BJ (cell line): Measurements from ENCODE around the gene SAMD14. TPM values are rescaled to one million over a fixed set of nuclear protein-coding genes. Genes with fewer than 3 reads are reported as not detected.

Experiments
- CTCF ChIA-PET: fragments of 350-600 bp; formaldehyde crosslinking; extraction: SDS; loops from one replicate; lab custom pipeline; 2021; ENCODE audit warnings: antibody characterized with exemption, inconsistent platforms; lab: Yijun Ruan, JAX
- POLR2A ChIA-PET: fragments of 300-600 bp; sonication (Branson Sonifier 250); formaldehyde crosslinking; extraction: SDS; loops from one replicate; lab custom pipeline; 2021; ENCODE audit warnings: antibody characterized with exemption; lab: Charles Lee
- DNase-seq: peaks from one replicate; pipeline ENCODE4 v3.0.0-alpha.2; 2011; ENCODE audit warnings: low read depth
- H3K27me3 ChIP-seq: 2 replicates; pipeline ENCODE4 v1.6.0; 2011; ENCODE audit warnings: low read length; ENCODE audit not compliant: control insufficient read depth, insufficient read depth
- H3K36me3 ChIP-seq: 2 replicates; pipeline ENCODE4 v1.5.1; 2011; ENCODE audit warnings: low read length; ENCODE audit not compliant: control insufficient read depth, insufficient read depth
- H3K4me3 ChIP-seq: 2 replicates; pipeline ENCODE4 v1.5.1; 2011; ENCODE audit warnings: low read depth, mild to moderate bottlenecking, control low read depth, low read length
- polyA plus RNA-seq: library from polyadenylated mRNA; depleted of rRNA; stranded (reverse); fragments of >200 nt; gene quantifications from 2 replicates; pipeline ENCODE4 v1.2.3, GENCODE V29; 2011
- TF ChIP-seq, protein P1 (sequence below): IDR thresholded peaks from 2 replicates; pipeline ENCODE4 v1.5.1; 2011; ENCODE audit warnings: low read depth, mild to moderate bottlenecking, control low read depth, inconsistent platforms, low read length, moderate library complexity; ENCODE audit not compliant: insufficient read depth

Gene SAMD14
- polyA plus RNA-seq, 1 experiment: 5.3 TPM

DNA sequence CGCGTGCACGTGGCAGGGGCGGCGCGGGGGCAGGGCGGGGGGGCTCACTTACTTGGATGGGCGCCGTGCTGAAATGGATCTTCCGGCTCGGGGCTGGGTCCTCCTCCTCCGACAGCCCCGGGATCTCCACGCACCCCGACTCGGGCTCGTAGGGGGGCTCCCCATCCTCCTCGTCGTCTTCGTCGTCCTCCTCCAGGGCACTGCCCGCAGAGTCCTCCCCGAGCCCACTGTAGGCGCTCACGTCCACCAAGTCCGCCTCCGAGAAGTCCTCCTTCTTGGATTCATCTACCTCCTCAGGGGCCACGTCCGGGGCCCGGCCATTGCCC is 19.1 kb upstream of the SAMD14 start:
- ChIA-PET CTCF (interaction anchor here (0.9 to 3.8 kb wide), 4 partner anchors 9 to 54 kb away, joined by 3 to 30 read pairs (median 11); partner anchors contain the start of gene PDK2), POLR2A (interaction anchor here (0.5 kb wide), 1 partner anchor 53 kb away, joined by 4 read pairs; no protein-coding TSS in a partner anchor)
- Histone ChIP-seq H3K27me3 (no peaks in the 10 kb centered on the region), H3K36me3 (peaks cover 6% of the 10 kb centered on the region), H3K4me3 (peak overlapping the region; percentile 67)
- TF ChIP-seq, protein P1, sequence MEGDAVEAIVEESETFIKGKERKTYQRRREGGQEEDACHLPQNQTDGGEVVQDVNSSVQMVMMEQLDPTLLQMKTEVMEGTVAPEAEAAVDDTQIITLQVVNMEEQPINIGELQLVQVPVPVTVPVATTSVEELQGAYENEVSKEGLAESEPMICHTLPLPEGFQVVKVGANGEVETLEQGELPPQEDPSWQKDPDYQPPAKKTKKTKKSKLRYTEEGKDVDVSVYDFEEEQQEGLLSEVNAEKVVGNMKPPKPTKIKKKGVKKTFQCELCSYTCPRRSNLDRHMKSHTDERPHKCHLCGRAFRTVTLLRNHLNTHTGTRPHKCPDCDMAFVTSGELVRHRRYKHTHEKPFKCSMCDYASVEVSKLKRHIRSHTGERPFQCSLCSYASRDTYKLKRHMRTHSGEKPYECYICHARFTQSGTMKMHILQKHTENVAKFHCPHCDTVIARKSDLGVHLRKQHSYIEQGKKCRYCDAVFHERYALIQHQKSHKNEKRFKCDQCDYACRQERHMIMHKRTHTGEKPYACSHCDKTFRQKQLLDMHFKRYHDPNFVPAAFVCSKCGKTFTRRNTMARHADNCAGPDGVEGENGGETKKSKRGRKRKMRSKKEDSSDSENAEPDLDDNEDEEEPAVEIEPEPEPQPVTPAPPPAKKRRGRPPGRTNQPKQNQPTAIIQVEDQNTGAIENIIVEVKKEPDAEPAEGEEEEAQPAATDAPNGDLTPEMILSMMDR: no peak
- DNase-seq: no peak

DNA sequence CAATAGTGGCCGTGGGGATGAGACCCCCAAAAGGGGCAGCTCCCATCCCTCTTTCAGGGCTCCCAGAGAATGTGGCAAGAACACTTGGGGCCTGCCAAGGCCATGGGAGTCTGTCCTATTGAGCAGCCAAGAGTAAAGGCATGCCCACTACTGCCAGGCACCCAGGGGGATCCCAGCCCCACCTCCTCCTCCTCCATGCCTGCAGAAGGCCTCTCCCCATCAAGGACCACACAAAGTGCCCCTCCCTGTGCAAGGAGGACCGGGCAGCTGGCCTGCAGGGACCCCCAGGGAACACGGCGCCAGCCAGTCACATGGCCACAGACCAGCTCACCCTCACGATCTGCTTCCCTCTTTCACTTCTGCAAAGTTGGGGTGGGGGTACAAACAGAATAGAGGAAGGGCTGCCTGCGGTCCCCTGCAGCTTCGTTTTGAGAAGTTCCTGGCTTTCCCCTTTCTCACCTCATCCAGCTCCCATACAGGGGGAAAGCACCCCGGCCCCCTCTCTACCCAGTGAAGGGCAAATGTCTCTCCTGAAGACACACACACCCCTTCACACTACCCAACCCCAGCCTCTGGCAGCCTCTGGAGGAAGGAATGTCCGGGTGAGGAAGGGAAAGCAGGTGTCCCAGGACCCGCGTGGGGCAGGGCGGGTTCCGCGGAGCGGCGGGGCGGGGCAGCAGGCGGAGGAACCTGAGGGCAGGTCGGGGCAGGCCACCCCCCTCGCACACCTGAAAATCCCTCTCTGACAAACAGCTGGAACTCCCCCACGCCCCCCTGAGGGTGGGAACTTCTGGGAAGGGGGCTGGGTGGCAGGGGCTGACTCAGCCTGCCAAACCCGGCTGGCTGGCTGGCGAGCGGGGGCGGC is 18.5 kb upstream of the SAMD14 start:
- ChIA-PET POLR2A (no interaction called here), CTCF (interaction anchor here (0.5 to 4.4 kb wide), 8 partner anchors 8 to 145 kb away, joined by 3 to 20 read pairs (median 5); partner anchors contain the start of gene PDK2)
- Histone ChIP-seq H3K36me3 (peaks cover 11% of the 10 kb centered on the region), H3K4me3 (peak overlapping the region; percentile 67), H3K27me3 (no peaks in the 10 kb centered on the region)
- TF ChIP-seq, protein P1: peak; percentile 56
- no peak for DNase-seq

DNA sequence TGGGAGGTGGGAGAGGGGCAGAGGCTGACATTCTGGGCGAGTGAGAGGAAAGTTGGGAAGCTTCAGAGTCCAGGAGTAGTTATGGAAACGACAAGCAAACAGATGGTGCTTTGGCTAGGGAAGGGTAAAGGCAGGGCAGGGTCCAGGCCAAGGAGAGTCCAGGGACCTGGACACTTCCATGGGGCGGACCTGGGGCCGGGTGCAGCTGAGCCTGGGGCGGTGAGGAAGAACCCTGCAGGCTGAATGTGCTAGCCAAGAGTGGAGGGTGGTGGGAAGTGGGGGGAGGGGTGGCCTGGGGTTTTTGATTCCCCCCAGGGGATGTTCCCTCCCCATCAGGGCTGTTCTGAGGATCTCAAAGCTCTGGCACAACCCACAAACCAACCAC is 17.9 kb upstream of the SAMD14 start:
- Histone ChIP-seq H3K36me3 (peaks cover 17% of the 10 kb centered on the region), H3K4me3 (peak overlapping the region; percentile 67), H3K27me3 (no peaks in the 10 kb centered on the region)
- ChIA-PET CTCF (interaction anchor here (0.5 to 4.4 kb wide), 9 partner anchors 8 to 146 kb away, joined by 3 to 20 read pairs (median 6); partner anchors contain the start of gene PDK2), POLR2A (no interaction called here)
- TF ChIP-seq, protein P1: no peak
- DNase-seq: no peak

DNA sequence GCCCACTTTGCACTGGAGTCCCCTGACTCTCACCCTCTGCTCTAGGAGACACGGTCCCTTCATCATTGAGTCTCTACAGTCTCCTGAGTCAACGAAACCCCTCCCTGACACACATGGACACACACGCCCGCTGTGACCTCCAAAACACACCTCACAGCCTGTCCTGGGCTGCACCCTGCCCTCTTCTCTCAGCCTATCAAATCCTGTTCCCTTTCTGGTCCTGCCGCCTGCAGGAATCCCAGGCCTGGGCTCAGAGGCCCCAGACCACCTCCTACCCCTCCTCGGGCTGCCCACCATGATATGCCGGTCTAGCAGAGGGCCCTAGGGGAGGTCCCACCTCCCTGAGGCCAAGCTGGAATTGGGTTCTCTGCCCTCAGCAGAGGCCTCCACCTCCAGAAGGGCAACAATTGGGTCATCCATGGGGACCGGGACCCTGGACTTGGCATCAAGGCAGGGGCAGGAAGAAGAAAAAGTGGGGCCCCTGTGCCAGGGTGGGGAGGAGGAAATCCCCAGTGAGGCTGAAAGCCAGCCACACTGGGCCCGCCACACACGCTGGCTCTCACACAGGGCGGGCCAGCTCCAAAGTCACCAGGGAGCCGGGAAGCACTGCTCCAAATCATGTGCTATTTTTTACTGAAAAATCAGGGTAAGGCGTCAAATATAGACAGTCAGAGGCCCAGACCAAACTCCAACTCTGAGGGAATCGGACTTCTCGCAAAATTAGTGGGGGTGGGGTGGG is 17.1 kb upstream of the SAMD14 start:
- Histone ChIP-seq H3K27me3 (no peaks in the 10 kb centered on the region), H3K36me3 (peaks cover 23% of the 10 kb centered on the region), H3K4me3 (peak overlapping the region; percentile 67)
- ChIA-PET CTCF (interaction anchor here (0.6 to 4.4 kb wide), 11 partner anchors 7 to 149 kb away, joined by 3 to 20 read pairs (median 6); partner anchors contain the start of gene PDK2), POLR2A (interaction anchor here (0.7 kb wide), 1 partner anchor 117 kb away, joined by 18 read pairs; no protein-coding TSS in a partner anchor)
- no peak for DNase-seq
- TF ChIP-seq, protein P1: no peak
